Activated CD4-positive, alpha-beta T cell treated with anti-CD3 and anti-CD28 coated beads, Interleukin-10, Interleukin-2, amounts not matched to agents 100 ng/mL and 50 ng/mL, durations not matched to agents 16 hours and 8 hours (primary cell): Measurements from ENCODE around the gene NOP56.
"Not testable (repeated sequence)": the region's sequence is repeated elsewhere in the genome, so short reads cannot be mapped to it uniquely, and the experiment has no call there.

Experiments used
- DNase-seq: peaks from one replicate; pipeline ENCODE4 v3.0.0-alpha.2; 2020

NOP56 gene

DNA sequence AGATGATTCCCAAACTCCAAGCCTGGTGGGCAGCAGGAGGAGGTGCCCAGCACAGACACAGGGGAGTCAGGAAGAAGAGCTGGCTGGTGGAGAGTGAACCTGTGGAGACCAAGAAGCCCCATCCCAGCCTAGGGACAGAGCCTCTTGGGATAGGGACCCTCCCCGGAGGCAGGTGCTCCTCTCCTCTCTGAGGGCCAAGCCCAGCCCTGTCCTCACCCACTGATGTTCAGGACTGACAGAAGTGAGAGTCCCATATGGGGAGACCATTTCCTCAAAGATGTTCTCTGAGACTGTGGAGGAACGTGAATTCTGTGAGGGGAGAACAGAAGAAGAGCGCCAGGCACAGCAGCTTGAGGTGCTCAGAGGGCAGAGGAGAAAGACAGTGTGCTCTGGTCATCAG, 37.8 kb downstream of the NOP56 start:
- no peak for DNase-seq

DNA sequence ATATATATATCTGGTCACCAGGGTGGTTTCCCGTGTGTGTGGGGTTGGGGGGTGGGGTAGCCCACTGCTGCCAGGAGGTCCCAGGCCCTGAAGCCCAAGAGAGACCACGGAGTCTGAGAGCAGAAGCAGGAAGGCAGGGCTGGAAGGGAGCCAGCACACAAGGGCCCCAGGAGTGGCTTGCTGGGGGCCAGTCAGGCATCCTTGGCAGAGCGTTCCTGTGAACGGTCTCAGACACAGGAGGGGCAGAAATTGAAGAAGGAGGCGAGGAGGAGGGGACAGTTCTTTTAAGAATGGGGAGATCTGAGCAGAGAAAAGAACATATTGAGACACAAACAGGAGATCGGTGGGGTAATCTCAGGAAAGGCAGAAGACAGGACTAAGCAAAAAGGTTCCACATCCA, 38.3 kb downstream of the NOP56 start:
- no peak for DNase-seq

DNA sequence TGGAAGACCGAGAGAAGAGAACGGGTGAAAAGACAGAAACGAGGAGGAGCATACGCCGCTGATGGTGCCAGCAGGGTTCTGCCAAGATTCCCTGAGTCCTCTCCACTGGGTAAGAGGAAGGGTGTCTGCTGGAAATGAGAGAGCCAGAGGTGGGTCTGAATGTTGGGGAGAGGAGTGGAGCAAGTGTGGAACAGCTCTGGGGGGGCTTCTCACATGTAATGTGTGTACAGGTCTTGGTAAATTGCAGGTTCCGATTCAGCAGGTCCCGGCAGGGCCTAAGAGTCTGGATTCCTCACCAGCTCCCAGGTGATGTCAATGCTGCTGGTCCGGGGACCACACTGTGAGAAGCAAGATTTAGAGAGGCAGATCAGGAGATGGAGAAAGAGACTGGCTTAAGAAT, 38.7 kb downstream of the NOP56 start:
- no peak for DNase-seq

DNA sequence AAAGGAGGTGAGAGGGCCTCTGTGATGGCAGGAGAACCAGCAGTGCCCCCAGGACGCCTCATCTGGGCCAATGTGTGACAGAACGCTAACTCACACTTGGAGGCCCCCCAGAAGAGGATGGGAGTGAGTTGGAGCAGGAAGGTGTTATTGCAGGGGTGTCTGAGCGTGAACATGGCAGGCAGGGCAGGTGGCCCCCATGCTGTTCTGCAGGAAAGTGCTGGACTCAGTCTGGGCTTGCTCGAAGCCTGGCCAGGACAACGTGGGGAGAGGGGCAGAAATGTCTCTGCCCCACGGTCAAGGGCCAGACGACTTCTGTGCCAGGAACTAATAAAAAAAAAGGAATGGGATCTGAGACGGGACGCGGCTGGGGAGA, 39.2 kb downstream of the NOP56 start:
- no peak for DNase-seq

DNA sequence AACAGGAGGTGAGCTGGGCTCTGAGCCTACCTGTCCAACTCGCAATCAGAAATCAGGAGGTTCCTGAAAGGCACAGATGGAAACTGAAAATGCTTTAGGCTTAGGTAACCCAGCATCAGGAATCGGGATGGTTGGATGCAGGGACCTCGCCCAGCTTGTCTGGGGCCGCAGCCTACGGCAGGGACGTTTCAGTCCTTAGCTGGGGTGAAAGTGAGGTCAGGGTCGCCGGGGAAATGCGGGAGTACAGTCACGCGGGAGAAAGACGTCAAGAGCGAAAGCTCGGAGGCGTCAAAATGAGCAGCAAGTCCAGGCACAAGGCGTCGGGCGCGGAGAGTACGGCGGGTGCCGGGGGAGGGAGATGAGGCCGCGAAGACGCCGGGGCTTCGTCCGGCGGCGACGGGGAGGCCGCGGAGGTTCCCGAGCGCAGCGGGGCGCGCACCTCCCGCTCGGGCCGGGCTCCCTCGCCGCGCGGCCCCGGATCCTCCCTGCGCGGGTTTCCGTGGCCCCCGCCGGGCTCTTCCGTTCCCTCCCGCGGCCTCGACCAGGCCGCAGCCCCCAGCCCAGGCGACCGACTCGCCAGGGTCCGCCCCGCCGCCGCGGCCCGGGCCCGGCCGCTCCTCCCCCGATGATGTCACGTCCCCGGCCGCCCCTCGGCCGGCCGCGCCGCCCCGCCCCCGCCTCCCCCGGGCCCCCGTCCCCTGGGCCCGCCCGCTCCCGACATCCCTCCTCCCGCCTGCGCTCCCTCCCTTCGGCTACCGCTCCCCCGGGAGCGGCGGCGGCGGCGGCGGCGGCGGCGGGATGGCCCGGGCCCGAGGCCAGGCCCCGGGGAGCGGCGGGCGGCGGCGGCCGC, 39.8 kb downstream of the NOP56 start, which contains the start of gene EBF4:
Gene EBF4 (plus strand): TSS at position 745 of the 850 bp plus-strand sequence. CDS start 866 bp downstream, outside the sequence.
- peak; percentile 21 for DNase-seq

- DNase-seq = no peak
Measured at GRCh38 chr20:2692886-2693285, 40.5 kb downstream of the NOP56 start.

- DNase-seq = peak; percentile 40
Measured at GRCh38 chr20:2693286-2694007, 41.0 kb downstream of the NOP56 start.

GRCh38 chr20:2694008-2694471, 41.6 kb downstream of the NOP56 start:
- no peak for DNase-seq

DNA sequence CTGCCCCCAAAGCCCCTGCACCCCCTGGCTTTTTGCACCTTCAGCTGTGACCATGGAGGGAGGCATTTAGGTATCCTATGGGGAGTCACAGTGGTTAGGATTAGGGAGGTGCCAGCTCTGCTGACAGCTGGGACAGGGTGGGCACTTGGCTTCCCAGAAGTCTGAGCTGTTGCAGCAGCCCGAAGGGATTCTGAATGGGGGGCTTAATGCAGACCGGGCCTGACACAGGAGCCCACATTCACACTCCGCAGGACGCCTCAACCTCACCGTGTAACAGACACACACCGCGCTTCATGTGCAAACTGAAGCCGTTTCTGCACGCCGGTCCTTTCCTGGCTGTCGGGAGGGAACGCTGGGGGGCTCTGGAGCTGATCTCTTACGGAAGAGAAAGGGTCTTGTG, 42.1 kb downstream of the NOP56 start:
- no peak for DNase-seq

DNA sequence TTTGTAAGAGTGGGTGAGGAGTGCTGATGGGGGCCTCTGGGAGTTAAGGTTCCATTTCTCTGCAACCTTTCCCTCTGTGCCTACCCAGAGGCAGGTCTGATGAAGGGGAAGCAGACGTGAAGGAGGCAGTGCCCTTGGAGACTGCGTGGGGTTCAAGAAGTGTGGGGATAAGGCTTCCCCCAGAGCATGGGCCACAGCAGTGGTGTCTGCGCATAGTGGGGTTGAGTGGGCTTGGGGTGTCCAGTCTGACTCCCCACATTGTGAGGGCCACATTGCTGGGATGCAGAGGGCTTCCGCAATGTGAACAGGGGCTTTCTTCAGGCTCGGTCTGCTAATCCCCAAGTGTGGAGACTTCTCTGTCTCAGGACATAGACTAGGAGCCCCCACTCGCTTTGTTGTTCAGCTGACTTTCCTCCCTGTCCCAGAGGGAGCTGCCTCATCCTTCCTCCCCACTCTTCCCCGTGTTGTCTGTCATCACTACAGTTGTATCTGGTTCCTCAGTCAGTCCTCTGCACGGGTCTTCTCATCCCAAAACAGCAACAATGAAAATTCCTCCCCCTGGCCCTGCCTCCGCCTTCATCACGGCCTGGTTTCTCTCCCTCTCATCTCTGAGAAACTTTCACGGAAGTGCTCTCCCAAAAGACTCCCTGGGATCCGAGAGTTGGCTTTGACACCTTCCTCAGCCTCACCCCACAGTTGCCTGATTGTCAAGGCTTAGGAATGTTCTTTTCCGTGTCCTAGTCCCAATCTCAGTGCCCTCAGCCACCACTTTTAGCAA, 43.0 kb downstream of the NOP56 start:
- DNase-seq = no peak

- DNase-seq = not testable (repeated sequence)
Measured at GRCh38 chr20:2695984-2696525, 43.6 kb downstream of the NOP56 start.

DNA sequence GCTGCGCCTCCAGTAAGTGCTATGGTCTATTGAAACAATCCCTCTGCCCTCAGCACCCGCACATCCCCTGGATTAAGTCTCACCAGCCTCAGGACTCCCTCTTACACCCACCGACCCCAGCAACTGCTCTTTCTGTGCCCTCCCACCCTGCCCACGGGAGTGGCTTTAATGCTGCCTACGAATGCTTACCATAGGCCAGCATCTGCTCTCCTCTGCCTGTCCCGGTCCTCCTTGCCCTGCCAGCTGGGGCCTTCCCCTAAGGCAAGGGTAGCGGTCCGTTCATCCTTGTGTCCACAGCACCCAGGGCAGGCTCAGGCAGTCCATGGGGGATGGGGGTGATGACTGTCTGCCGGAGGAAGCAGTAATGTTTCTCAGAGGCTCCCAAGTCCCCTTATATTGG, 44.2 kb downstream of the NOP56 start:
- no peak for DNase-seq

- no peak for DNase-seq
Measured at GRCh38 chr20:2697768-2698167, 45.3 kb downstream of the NOP56 start.

- DNase-seq = no peak
Measured at GRCh38 chr20:2698186-2698817, 45.9 kb downstream of the NOP56 start.

GRCh38 chr20:2698912-2699311, 46.5 kb downstream of the NOP56 start:
- no peak for DNase-seq

- no peak for DNase-seq
Measured at GRCh38 chr20:2699775-2700413, 47.5 kb downstream of the NOP56 start.

GRCh38 chr20:2700913-2701620, 48.6 kb downstream of the NOP56 start:
- DNase-seq = no peak

DNA sequence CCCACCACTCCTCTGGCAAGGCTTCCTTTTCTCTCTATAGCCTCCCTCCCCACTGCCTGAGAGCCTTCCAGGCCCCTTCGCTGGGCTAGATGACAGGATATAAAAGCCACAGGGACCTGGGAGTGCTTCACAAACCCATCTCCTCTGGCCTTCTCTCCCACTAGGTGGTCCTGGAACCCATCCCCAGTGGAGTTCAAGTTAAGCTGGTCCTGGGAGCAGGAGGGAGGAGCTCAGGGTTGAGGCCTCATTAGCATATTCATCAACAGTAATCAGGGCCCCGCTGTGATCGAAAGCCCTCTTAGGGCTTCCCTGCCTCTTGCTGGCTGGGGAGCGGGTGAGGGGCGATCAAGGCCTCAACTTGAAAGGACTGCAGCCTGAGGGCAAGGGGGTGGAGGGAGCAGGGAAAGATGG, 49.2 kb downstream of the NOP56 start:
- no peak for DNase-seq

- no peak for DNase-seq
Measured at GRCh38 chr20:2703716-2704475, 51.5 kb downstream of the NOP56 start.

DNA sequence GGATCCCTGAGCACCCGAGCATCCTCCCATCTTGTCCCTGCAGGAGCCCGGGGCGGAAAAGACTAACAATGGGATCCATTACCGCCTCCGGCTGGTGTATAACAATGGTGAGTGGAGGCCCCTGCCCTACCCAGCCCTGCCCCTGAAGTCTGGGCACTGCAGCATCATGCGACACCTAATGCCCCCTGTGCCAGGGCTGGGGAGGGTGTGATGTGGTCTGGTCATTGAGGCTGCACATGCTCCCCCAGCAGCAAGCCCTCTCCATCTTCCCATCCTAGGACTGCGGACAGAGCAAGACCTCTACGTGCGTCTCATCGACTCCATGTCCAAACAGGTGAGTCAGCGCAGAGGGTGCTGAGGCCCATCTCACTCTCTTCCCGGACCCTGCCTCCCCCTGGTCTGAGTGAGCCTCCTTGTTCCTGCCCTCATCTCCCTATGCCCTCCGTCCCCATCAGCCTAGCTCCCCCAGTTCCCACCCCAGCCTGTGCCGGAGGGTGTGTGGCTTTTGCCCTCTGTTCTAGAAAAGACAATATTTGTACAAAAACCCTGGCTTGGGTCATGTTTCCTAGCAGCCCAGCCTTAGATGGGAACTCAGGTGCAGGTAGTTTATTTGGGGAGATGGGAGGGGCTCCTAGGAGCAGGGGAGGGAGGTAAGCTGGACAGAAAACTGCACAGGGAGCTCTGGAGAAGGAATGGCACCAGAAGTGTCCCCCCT, 53.7 kb downstream of the NOP56 start:
- DNase-seq = no peak
